Liver (tissue), 9 donors: ENCODE data around the gene AHSA1. TPM values are rescaled to one million over a fixed set of nuclear protein-coding genes. Genes with fewer than 3 reads are reported as not detected.

Source experiments
- DNase-seq: peaks from one replicate; pipeline ENCODE4 v3.0.0-alpha.2; 2017; ENCODE audit warnings: low spot score
- H3K27ac ChIP-seq, 2 donors: one replicate each; pipeline ENCODE4 v1.7.0; 2013; ENCODE audit warnings: inconsistent platforms in 2 of 2, low read length in 2 of 2, control low read depth in 1 of 2, low read depth in 1 of 2, mild to moderate bottlenecking in 1 of 2
- H3K27me3 ChIP-seq, 4 donors: one replicate each; pipeline versions ENCODE4 v1.6.1 to v1.7.0; 2013; ENCODE audit warnings: low read length in 3 of 4, inconsistent platforms in 1 of 4, mild to moderate bottlenecking in 1 of 4, moderate library complexity in 1 of 4; ENCODE audit not compliant: control insufficient read depth in 4 of 4, insufficient read depth in 4 of 4
- H3K36me3 ChIP-seq, 4 donors: one replicate each; pipeline versions ENCODE4 v1.6.1 to v1.7.0; 2013; ENCODE audit warnings: low read length in 3 of 4, mild to moderate bottlenecking in 3 of 4, low read depth in 1 of 4, moderate library complexity in 1 of 4; ENCODE audit not compliant: control insufficient read depth in 4 of 4, insufficient read depth in 3 of 4
- H3K4me1 ChIP-seq, 4 donors: one replicate each; pipeline versions ENCODE4 v1.6.1 to v1.7.0; 2013; ENCODE audit warnings: low read length in 3 of 4, mild to moderate bottlenecking in 3 of 4, moderate library complexity in 1 of 4; ENCODE audit not compliant: control insufficient read depth in 4 of 4, insufficient read depth in 4 of 4
- H3K4me3 ChIP-seq, 3 donors: one replicate each; pipeline versions ENCODE4 v1.6.1 to v1.7.0; 2013; ENCODE audit warnings: low read length in 3 of 3, control low read depth in 1 of 3, low read depth in 1 of 3, mild to moderate bottlenecking in 1 of 3
- H3K9ac ChIP-seq, 2 donors: one replicate each; pipeline ENCODE4 v1.7.0; 2013; ENCODE audit warnings: low read length in 2 of 2, mild to moderate bottlenecking in 2 of 2, moderate library complexity in 2 of 2, control low read depth in 1 of 2, low read depth in 1 of 2
- H3K9me3 ChIP-seq, 4 donors: one replicate each; pipeline versions ENCODE4 v1.6.1 to v1.7.0; 2013; ENCODE audit warnings: low read length in 3 of 4; ENCODE audit not compliant: control insufficient read depth in 4 of 4
- ATF3 ChIP-seq: IDR thresholded peaks from 2 replicates; pipeline ENCODE4 v1.6.1; 2016; ENCODE audit warnings: antibody characterized with exemption
- EGR1 ChIP-seq, 2 donors: IDR thresholded peaks; 2 replicates each; pipeline ENCODE4 v1.6.1; 2016 to 2018; ENCODE audit warnings: antibody characterized with exemption in 2 of 2, low read depth in 2 of 2
- FOXA1 ChIP-seq: IDR thresholded peaks from 2 replicates; pipeline ENCODE4 v1.6.1; 2016; ENCODE audit warnings: antibody characterized with exemption
- FOXA2 ChIP-seq: IDR thresholded peaks from 2 replicates; pipeline ENCODE4 v1.6.1; 2016; ENCODE audit warnings: antibody characterized with exemption
- GABPA ChIP-seq, 2 donors: IDR thresholded peaks in 1 of 2; conservative IDR thresholded peaks in 1 of 2; 2 replicates each; pipeline ENCODE4 v1.6.1; 2016; ENCODE audit warnings: antibody characterized with exemption in 2 of 2, mild to moderate bottlenecking in 1 of 2, moderate library complexity in 1 of 2
- HNF4A ChIP-seq, 2 donors: conservative IDR thresholded peaks; 2 replicates each; pipeline ENCODE4 v1.6.1; 2016; ENCODE audit warnings: antibody characterized with exemption in 2 of 2, mild to moderate bottlenecking in 2 of 2
- HNF4G ChIP-seq: IDR thresholded peaks from 2 replicates; pipeline ENCODE4 v1.6.1; 2016; ENCODE audit warnings: antibody characterized with exemption
- JUND ChIP-seq, 2 donors: IDR thresholded peaks; 2 replicates each; pipeline ENCODE4 v1.6.1; 2016; ENCODE audit warnings: antibody characterized with exemption in 2 of 2
- MAX ChIP-seq: IDR thresholded peaks from 2 replicates; pipeline ENCODE4 v1.6.1; 2016; ENCODE audit warnings: antibody characterized with exemption
- NR2F2 ChIP-seq: IDR thresholded peaks from 2 replicates; pipeline ENCODE4 v1.6.1; 2016; ENCODE audit warnings: antibody characterized with exemption
- RAD21 ChIP-seq, 2 donors: IDR thresholded peaks; 2 replicates each; pipeline ENCODE4 v1.6.1; 2016; ENCODE audit warnings: antibody characterized with exemption in 2 of 2, mild to moderate bottlenecking in 2 of 2
- REST ChIP-seq: IDR thresholded peaks from 2 replicates; pipeline ENCODE4 v1.6.1; 2016; ENCODE audit warnings: antibody characterized with exemption, mild to moderate bottlenecking
- RXRA ChIP-seq, 2 donors: IDR thresholded peaks; 2 replicates each; pipeline ENCODE4 v1.6.1; 2017 to 2018; ENCODE audit warnings: antibody characterized with exemption in 2 of 2, mild to moderate bottlenecking in 1 of 2
- SP1 ChIP-seq: IDR thresholded peaks from 2 replicates; pipeline ENCODE4 v1.6.1; 2018; ENCODE audit warnings: antibody characterized with exemption, mild to moderate bottlenecking
- YY1 ChIP-seq: IDR thresholded peaks from 2 replicates; pipeline ENCODE4 v1.6.1; 2016; ENCODE audit warnings: antibody characterized with exemption, mild to moderate bottlenecking
- WGBS: extraction: QIAGEN DNeasy Blood & Tissue Kit; methylation state at CpG from one replicate; pipeline ENCODE4 v1.1.7; 2013; 5-methylcytosine and 5-hydroxymethylcytosine counted together
- polyA plus RNA-seq, 2 donors: library from polyadenylated mRNA; stranded (reverse) in 1 of 2; unstranded in 1 of 2; fragments of 200-250 nt in 1 of 2; fragments of >200 nt in 1 of 2; fragmentation: Nextera tagmentation in 1 of 2; extraction: Ambion mirVana in 1 of 2; gene quantifications; one replicate each; pipeline versions ENCODE4 v1.2.1 to v1.2.3, GENCODE V29; 2013 to 2015
- total RNA-seq, 2 donors: library from RNA; depleted of rRNA; stranded (reverse); fragments of >200 nt; gene quantifications; one replicate each; pipeline ENCODE4 v1.2.3, GENCODE V29; 2014
- donor health status: healthy.
- donor health status: healthy.
- donor health status: healthy.
- donor health status: healthy.
- donor health status: healthy.

Gene AHSA1
- total and polyA plus RNA-seq, 4 donors: 45.8 to 80.7 (median 50.9) TPM

GRCh38 chr14:77436042-77436441 lies 21.9 kb upstream of the AHSA1 start:
- TF ChIP-seq EGR1 (IDR thresholded peaks at IDR 0.05; ENCODE audit: low read depth in 2 of 2): no peak
- no peak for TF ChIP-seq ATF3
- TF ChIP-seq RXRA (IDR thresholded peaks at IDR 0.05): no peak
- TF ChIP-seq HNF4A (conservative IDR thresholded peaks at IDR 0.05): no peak
- TF ChIP-seq YY1: no peak
- TF ChIP-seq NR2F2: no peak
- TF ChIP-seq JUND (IDR thresholded peaks at IDR 0.05): no peak
- no peaks in the 10 kb centered on the region for H3K4me1 ChIP-seq
- no peak overlapping the region for H3K27ac ChIP-seq
- no peaks in the 10 kb centered on the region for H3K9me3 ChIP-seq
- no peak for DNase-seq
- 97% methylated on average over 3 of the region's 3 CpGs for WGBS
- H3K9ac ChIP-seq: no peak overlapping the region
- H3K36me3 ChIP-seq: peaks cover 7 to 64% (median 50%) of the 10 kb centered on the region in 4 donors
- H3K4me3 ChIP-seq: no peak overlapping the region
- no peaks in the 10 kb centered on the region for H3K27me3 ChIP-seq

GRCh38 chr14:77438596-77438995 lies 19.3 kb upstream of the AHSA1 start:
- 99% methylated on average over 1 of the region's 1 CpG for WGBS
- H3K36me3 ChIP-seq: peaks cover 7 to 75% (median 63%) of the 10 kb centered on the region in 4 donors
- no peak overlapping the region for H3K4me3 ChIP-seq
- no peak overlapping the region for H3K9ac ChIP-seq
- no peak for DNase-seq
- TF ChIP-seq EGR1 (IDR thresholded peaks at IDR 0.05; ENCODE audit: low read depth in 2 of 2) (no peak), REST (no peak), HNF4G (no peak), SP1 (no peak), JUND (IDR thresholded peaks at IDR 0.05) (no peak), ATF3 (no peak), RXRA (IDR thresholded peaks at IDR 0.05) (no peak), FOXA2 (no peak), RAD21 (IDR thresholded peaks at IDR 0.05) (no peak), MAX (no peak), YY1 (no peak), NR2F2 (no peak), GABPA (IDR thresholded peaks at IDR 0.05 in 1 of 2, conservative IDR thresholded peaks at IDR 0.05 in 1 of 2) (no peak), FOXA1 (no peak)
- no peaks in the 10 kb centered on the region for H3K27me3 ChIP-seq
- no peak overlapping the region for H3K27ac ChIP-seq
- H3K9me3 ChIP-seq: no peaks in the 10 kb centered on the region
- no peaks in the 10 kb centered on the region for H3K4me1 ChIP-seq

GRCh38 chr14:77439861-77440260 lies 18.0 kb upstream of the AHSA1 start:
- Histone ChIP-seq H3K36me3 (peaks cover 7 to 71% (median 60%) of the 10 kb centered on the region in 4 donors), H3K9ac (no peak overlapping the region), H3K9me3 (no peaks in the 10 kb centered on the region), H3K4me3 (no peak overlapping the region), H3K27me3 (no peaks in the 10 kb centered on the region), H3K27ac (no peak overlapping the region), H3K4me1 (no peaks in the 10 kb centered on the region)
- TF ChIP-seq JUND (IDR thresholded peaks at IDR 0.05): no peak
- TF ChIP-seq RXRA (IDR thresholded peaks at IDR 0.05): no peak
- no peak for TF ChIP-seq MAX
- no peak for TF ChIP-seq NR2F2
- no peak for TF ChIP-seq EGR1 (IDR thresholded peaks at IDR 0.05; ENCODE audit: low read depth in 2 of 2)
- TF ChIP-seq HNF4G: no peak
- TF ChIP-seq RAD21 (IDR thresholded peaks at IDR 0.05): no peak
- DNase-seq: no peak
- 98% methylated on average over 4 of the region's 4 CpGs for WGBS
